Stimulated activated CD8-positive, alpha-beta memory T cell treated with anti-CD3 and anti-CD28 coated beads, Interleukin-7, amount 100 ng/mL, for 1 hour (primary cell): ENCODE results near the gene CTR9.

Experiments used
- DNase-seq, 2 donors: peaks; one replicate each; pipeline ENCODE4 v3.0.0-alpha.2; 2020; ENCODE audit warnings: low read depth in 2 of 2

Gene CTR9

GRCh38 chr11:10742460-10743208 is 8.4 kb upstream of the CTR9 start:
- no peak for DNase-seq

GRCh38 chr11:10743354-10744000 is 7.6 kb upstream of the CTR9 start:
- DNase-seq, result peak; percentile 8 to 17

- no peak for DNase-seq
Observed at GRCh38 chr11:10744206-10744605, 6.8 kb upstream of the CTR9 start.

GRCh38 chr11:10746871-10747270 is 4.2 kb upstream of the CTR9 start:
- DNase-seq, result no peak

GRCh38 chr11:10747733-10748132 is 3.3 kb upstream of the CTR9 start:
- DNase-seq, result no peak

GRCh38 chr11:10749476-10749875 is 1.6 kb upstream of the CTR9 start:
- no peak for DNase-seq

GRCh38 chr11:10751581-10751940 is 515 bp downstream of the CTR9 start:
- no peak for DNase-seq

GRCh38 chr11:10752061-10752460 is 1.0 kb downstream of the CTR9 start:
- DNase-seq, result no peak

- DNase-seq, result no peak
Observed at GRCh38 chr11:10752486-10752885, 1.4 kb downstream of the CTR9 start.

GRCh38 chr11:10758957-10759356 is 7.9 kb downstream of the CTR9 start:
- no peak for DNase-seq

GRCh38 chr11:10761085-10761698 is 10.1 kb downstream of the CTR9 start:
- DNase-seq, result no peak

- no peak for DNase-seq
Observed at GRCh38 chr11:10762185-10762584, 11.1 kb downstream of the CTR9 start.

- no peak for DNase-seq
Observed at GRCh38 chr11:10762913-10763421, 11.9 kb downstream of the CTR9 start.

- no peak for DNase-seq
Observed at GRCh38 chr11:10763766-10764165, 12.7 kb downstream of the CTR9 start.

GRCh38 chr11:10764412-10764811 is 13.4 kb downstream of the CTR9 start:
- DNase-seq, result no peak

GRCh38 chr11:10770626-10771254 is 19.7 kb downstream of the CTR9 start:
- DNase-seq, result no peak

- DNase-seq, result no peak
Observed at GRCh38 chr11:10771457-10771856, 20.4 kb downstream of the CTR9 start.

GRCh38 chr11:10774811-10775210 is 23.8 kb downstream of the CTR9 start:
- no peak for DNase-seq

GRCh38 chr11:10777393-10777793 is 26.3 kb downstream of the CTR9 start:
- DNase-seq, result no peak

- no peak for DNase-seq
Observed at GRCh38 chr11:10777806-10778205, 26.8 kb downstream of the CTR9 start.

GRCh38 chr11:10778217-10778970 is 27.3 kb downstream of the CTR9 start:
- no peak for DNase-seq

GRCh38 chr11:10779086-10779485 is 28.0 kb downstream of the CTR9 start:
- DNase-seq, result no peak
